ENCODE measurements around the gene CLSTN2.

- no peak for TF ChIP-seq ARNT (IDR thresholded peaks at IDR 0.05)
- TF ChIP-seq SP1 (IDR thresholded peaks at IDR 0.05): no peak
- no peak for TF ChIP-seq BHLHE40 (IDR thresholded peaks at IDR 0.05; ENCODE audit: borderline replicate concordance)
- TF ChIP-seq FOXM1 (IDR thresholded peaks at IDR 0.05; ENCODE audit: borderline replicate concordance): no peak
- no peak for TF ChIP-seq ELF4 (IDR thresholded peaks at IDR 0.05)
- TF ChIP-seq ZNF384 (IDR thresholded peaks at IDR 0.05): no peak
Observed at GRCh38 chr3:140463355-140463754, 528.4 kb downstream of the CLSTN2 start.

Data from HEK293T (cell line).